CD4-positive, alpha-beta T cell treated with Interleukin-15 for 1 hour (primary cell): Measurements from ENCODE around the gene ABHD11.
"Not testable (repeated sequence)": the region's sequence is repeated elsewhere in the genome, so short reads cannot be mapped to it uniquely, and the experiment has no call there.

Source experiments
- DNase-seq: peaks from one replicate; pipeline ENCODE4 v3.0.0-alpha.2; 2020

The ABHD11 gene

DNA sequence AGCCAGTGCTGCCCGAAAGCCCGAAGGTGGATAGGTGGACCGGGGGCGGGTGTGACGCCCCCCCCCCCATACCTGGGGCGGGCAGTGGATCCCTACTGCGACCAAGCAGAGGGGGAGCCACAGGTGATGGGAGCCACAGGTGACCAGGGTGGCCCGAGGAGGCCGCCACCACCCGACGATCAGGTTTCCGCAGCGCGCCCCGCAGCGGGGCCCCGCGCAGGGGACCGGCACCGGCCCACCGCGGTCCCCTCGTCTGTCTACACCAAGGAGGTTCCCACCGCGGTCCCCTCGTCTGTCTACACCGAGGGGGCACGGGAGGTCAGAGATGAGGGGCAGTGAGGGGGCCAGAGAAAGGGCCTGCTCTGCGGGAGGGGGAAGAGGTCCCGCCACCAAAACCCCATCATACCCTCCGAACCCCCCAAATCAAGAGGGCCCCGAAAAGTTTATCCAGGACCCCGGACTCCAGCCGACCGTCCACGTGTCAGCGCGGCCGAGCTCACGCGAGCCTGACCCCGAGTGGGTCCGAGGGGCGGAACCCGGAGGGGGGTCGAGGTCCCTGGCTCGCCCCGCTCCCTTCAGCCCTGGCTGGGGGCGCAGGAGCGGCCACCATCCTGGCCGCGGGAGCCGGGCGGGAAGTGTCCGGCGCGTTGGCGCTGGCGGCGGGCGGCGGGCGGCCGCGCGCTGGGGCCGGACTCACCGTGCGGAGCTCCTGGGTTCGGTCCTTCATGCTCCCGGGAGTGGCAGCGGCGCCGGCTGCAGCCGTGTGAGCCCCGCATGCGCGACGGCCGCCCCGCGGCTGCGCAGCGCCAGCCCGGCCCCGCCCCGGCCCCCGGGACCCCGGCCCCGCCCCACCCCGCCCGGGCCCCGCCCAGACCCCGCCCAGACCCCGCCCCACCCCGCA, 19.4 kb downstream of the ABHD11 start, which contains the start of gene STX1A:
STX1A (minus strand) TSS at position 765 of the 901 bp plus-strand sequence; CDS start at position 727, 38 bp downstream.
- DNase-seq = peak; percentile 72

DNA sequence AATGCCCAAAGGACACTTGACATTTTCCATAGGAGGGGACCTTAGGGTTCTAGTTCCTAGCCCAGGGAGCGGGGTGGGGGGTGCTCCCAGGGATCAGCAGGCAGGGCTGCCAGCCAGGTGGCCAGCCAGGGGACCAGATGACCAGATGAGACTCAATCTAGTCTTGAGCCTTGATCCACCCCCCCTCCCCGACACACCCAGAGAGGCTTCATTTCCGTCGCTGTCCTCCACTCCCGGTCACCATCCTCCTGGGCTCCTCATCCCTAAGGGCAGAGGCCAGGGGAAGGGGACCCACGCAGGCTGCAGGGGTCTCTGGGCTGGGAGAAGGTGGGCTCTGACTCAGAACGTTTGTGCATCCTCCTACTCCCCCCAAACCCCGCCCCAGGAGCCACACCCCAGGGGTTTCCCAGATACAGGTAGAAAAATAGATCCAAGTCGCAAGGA, 20.1 kb downstream of the ABHD11 start:
- DNase-seq = no peak

DNA sequence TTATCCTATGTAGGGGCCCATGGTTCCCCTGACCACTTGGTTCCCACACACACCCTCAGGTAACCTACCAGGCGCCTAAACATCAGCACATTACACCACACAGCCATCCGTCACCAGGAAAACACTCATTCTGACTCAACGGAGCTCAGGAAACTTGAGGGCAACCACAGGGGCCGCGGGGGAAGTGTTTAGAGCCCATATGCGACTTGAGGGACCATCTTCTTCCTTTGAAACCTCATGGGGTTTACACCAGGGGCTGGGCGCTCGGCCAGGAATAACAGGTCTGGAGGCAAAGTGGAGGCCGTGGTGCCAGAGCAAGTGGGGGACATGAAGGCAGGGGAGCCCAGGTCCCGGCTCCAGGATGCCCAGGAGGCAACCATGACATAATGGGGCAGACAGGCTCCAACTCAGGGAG, 20.6 kb downstream of the ABHD11 start:
- DNase-seq = peak; percentile 71

DNA sequence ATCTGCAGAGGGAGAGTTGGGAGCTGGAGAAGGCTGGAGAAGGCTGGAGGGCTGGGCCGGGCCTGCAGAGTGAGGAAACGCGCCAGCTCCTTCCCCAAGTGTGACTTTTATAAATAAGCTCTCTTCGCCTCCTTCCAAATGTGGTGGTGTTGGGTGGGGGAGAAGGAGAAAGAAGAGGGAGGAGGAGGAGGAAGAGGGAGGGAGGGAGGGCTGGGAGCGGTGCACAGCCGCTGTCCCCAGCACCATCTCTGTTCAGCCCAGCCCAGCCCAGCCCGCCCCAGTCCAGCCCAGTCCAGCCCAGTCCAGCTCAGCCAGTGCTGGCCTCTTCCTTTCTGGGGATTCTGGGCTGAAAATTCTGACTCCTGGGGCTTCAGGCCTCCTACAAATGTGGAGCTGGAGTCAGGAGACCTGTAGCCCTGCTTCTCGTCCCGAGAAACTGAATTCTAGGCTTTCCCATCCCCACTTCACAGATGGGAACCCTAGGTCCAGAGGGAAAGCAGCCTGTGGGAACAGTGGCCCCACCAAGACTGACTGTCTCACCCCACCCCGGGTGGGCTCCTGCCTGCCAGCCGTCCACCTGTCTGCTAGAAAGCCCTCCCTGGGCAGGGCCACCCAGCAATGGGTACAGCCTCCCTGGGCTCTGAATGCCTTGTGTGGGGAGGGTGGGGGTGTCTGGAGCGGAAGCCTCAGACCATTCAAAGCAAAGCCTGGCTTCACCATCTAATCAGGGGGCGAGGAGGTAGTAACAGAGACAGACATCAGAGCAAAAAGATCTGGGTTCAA, 21.4 kb downstream of the ABHD11 start:
- DNase-seq = no peak

DNA sequence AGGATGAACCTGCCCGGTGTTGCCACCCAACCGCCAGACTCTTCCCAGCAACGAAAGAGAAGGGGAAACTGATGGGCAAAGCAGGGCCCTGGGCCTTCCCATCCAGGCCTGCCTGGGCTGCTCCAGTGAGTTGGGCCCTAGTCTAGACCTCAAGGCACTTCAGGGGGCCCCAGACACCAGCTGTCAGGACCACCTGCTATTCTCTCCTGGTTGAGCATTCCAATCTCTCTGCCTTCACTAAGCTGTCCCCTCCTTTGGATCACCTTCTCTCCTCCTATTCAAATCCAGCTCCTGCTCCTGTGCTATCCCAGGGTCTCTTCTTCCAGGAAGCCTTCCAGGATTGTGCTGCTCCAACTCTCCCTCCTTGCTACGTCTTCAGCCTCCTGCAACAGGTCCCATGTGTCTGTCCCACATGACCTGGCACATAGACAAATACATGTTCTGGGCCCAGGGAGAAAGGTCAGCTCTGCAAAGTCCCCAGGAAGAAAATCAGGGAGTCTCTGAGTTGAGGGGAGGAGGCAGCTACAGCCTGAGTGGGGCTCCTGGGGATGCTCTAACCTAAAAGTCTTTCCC, 22.2 kb downstream of the ABHD11 start:
- no peak for DNase-seq

DNA sequence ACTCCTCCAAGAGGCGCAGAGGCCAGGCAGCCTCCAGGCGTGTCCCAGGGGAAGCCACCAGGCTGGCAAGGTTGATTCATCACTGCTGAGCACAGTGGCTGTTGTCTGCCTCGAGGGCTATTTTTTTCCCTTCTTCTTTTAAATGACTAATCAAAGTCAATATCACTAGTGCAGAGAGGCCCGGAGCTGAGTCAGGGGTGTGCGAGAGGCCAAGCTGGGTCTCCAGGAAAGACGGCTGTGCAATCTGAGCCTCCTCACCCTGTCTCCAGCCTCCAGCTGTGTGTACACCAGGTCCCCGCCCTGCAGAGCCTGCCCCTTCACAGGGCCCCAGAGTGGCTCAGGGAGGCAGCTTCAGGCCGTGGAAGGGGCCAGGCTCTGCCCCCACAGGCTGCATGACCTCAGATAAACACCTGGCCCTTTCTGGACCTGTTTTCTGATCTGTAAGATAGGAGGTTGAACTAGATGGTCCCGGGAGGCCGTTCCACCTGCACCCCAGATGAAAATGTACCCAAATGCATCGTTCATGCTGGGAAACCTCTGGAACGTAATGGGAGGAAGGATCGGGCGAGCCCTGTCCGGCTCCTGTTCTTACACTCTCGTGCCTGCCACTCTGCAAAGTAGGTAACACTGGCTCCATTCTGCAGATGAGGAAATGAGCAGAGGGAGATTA, 22.8 kb downstream of the ABHD11 start:
- peak; percentile 48 for DNase-seq

DNA sequence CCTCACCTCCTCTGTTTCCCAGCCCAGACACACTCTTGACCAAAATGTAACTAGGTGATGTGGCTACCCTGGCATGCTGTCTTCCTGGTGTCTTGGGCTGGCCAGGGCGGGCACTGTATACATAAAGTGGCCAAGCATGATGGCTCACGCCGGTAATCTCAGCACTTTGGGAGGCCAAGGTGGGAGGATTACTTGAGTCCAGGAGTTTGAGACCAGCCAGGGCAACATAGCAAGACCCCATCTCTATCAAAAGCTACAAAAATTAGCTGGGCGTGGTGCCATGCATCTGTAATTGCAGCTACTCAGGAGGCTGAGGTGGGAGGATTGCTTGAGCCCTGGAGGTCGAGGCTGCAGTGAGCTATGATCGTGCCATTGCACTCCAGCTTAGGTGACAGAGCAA, 25.3 kb downstream of the ABHD11 start:
- not testable (repeated sequence) for DNase-seq

DNA sequence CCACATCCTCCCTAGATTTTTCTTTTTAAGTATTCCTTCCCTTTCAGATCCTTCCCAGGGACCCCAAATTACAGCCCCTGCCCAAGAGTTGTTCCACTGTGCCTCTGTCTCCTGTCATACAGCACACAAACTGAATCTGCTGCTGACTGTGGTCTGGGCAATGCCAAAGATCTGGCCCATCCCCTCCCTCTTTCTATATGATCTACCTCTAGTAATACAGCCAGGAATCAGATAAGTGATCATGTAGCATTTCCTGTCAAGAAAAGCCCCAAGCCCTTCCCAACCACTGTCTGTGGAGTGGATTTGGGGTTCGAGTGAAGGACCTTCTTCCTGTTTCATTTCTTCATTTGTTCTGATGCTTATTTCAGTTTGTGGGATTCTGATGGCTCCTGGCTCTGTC, 25.8 kb downstream of the ABHD11 start:
- no peak for DNase-seq

DNA sequence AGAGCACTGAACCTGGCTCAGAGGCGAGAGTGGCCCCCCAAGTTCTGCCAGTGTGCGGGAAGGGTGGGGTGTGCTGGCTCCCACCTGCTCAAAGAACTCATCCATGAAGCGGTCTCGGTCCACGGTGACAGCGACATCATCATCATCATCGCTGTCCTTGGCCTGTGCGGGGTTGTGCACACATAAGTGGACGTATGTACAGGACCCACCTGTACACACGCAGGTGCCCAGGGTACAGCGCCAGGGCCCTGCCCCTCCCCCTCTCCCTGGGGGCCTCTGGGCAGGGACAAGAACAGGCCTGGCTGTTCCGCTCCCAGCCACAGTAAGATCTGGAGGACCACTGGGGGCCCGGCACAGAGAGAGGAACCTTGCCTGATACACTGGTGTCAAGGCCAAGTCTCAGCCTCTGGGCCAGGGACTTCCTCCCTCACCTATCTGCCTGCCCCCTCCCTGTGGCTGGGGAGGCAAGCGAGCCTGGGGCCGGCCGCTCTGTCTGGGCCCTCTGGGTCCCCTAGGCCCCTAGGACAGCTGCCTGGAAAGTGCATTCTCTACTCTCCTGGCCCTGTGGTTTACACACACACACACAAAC, 29.5 kb downstream of the ABHD11 start:
- DNase-seq = no peak

DNA sequence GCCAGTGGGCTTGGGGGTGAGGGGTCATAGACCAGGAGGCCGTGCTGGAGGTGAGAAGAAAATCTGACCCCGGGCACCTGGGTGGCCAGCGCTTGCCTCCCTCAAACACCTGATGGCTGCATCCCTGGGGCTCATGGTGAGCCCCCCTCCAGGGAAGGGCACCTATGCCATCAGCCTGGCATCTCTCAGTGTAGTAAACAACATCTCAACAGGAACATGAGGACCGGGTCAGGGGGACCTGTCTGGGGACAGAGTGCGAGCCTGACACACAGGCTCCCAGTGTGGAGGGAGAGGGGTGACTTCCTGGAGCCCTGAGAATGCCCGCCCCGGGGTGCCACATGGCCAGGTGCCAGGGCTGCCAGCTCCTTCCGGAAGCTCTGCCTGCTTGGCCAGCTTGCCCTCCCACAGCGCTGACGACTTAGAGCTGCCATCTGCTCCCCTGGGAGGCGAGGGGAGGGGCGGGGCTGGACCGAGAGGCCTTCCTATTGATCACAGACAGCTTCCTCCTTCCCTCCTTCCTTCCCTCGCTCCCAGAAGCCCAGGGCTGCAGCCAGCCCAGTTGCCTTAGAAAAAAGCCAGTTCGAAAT, 31.5 kb downstream of the ABHD11 start:
- DNase-seq = peak; percentile 46

DNA sequence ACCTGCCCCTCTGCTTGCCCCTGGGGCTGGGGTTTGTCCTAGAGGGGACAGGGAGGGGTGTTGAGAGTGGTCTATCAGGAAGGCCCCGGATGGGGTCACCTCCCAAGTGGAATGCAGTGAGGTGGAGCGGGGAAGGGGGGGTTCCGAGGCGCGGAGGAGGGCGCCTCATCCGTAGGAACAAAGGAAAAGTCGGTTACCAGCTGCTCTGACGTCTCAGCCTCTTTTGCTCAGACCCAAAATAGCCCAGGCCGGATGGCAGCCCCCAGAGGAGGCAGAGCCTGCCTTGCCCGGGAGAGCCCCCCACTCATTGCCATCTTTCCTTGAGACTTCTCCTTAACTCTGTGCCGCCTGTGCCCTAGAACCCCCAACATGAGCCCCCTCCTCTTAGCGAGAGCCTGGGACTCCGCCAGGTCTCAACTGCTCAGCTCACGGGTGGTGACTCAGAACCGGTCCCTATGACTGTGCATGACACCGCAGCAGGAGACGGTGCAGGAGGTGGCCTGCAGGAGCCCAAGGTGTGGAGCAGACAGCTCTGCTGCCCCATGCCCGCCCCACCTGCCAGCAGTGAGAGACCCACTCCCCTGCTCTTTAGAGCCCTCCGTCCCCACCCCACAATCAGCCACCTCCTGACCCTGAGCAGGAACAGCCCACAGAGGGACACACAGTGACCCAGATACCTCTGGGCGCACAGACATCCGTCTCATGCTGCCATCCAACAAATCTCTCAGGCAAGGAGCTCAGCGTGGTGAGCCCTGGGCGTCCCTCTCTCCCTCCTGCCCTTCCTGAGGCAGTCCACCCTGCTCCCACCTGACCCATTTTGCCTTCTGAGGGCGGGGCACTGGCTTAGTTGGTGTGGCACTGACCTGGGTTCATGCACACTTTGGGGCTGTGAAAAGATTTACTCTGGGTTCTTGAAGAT, 32.2 kb downstream of the ABHD11 start:
- DNase-seq = no peak

DNA sequence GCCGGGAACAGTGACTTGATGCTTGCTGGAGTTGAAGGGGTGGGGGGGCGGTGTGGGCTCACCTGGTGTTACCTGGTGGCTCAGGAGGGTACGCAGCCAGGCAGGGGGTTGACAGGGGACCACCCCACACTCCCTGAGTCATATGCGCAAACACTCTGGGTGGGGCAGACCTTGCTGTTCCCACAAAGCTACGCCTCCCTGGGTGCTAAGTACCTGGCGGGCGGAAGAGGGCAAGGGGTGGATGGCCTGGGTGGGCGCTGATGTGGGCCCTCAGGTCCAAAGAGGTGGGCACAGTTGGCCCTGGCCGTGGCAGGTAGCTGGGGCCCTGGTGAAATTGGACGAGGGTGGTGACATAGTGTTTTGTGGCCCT, 33.1 kb downstream of the ABHD11 start:
- DNase-seq = no peak

DNA sequence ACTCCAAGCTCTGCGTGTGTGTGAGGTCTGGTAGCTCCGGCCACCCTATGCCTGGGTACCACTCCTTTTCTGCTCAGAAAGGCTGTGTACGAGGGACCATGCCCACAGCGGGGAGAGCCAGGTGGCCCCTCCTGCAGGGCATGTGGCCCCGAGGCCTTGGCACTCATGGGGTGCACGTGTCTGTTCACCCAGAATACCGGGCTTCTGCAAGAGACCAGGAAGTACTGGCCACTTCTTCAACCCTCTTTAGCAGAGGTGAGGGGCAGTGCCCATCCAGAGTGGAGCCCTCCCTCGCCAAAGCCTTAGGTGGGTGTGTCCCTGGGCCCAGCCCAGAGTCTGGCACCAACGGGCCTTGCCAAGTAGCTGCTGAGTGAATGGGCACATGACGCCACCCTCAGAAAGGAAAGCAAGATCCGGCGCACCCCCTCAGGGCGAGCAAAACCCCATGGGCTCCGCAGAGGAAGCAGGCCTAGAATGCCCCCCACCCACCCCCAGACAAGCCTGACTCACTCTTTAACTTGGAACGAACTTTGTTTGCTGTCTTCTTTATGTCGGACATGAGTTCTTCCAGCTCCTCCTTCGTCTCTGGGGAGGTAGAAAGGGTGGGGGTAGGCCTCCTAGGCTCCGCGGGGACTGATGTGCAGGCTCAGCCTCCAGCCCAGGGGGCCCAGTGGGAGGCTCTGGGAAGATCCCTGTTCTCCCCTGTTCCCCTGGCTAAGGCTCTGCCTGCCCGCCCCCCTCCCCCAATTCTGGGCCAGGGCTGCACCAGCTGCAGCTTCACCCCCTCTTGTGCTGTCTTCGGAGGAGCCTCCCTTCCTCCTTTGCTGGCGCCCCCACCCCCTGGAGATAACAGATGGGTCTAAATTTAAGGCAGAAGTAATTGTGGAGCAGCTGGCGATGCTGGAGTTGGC, 33.7 kb downstream of the ABHD11 start:
- no peak for DNase-seq

DNA sequence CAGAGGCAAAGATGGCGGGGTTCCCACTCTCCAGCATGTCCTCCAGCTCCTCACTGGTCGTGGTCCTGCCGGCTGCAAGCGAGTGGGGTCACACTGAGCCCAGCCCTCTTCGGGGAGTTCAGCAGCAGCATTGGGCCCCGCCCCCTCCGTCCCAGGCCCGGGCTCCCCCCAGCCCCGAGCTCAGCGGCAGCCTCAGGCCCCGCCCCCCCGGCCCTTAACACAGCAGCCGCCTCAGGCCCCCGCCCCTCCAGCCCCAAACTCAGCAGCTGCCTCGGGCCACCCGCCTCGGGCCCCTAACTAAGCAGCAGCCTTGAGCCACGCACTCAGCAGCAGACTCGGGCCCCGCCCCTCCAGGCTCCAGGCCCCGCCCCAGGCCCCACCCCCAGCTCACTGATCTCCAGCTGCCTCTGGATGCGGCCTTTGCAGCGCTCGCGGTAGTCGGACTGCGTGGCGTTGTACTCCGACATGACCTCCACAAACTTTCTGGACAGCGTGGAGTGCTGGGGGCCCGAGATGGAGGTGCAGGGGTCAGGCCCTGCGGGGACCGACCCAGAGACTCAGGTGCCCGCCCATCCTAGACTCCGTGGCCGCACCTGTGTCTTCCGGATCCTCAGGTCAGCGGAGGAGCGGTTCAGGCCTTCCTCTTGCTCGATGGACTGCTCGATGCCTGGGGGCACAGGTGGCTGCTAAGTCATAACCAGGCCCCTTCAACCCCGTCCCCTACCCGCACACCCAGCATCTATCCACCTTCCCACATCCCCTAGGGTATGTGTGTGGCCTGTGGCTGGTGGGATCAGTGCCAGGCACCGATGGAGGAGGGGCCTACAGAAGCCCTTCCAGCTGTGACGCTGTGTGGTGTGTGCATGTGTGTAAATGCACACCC, 34.6 kb downstream of the ABHD11 start:
- peak; percentile 38 for DNase-seq

DNA sequence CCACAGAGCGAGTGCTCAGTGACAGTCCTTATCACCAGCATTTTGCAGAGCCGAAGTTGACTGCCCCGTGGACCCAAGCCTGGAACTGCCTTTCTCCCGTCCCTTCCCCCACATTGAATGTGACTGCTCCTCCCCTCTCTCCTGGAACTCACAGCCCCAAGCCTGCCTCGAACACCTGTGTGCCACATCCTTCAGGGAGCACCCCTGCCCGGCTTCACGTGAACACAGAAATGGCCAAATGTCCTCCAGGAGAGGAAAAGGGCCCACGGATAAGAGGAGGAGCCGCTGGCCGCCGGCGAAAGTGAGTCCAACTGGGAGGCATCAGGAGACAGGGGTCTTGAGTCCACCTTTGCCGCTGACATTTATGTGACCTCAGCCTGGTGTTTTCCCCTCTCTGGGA, 35.4 kb downstream of the ABHD11 start:
- DNase-seq = no peak

DNA sequence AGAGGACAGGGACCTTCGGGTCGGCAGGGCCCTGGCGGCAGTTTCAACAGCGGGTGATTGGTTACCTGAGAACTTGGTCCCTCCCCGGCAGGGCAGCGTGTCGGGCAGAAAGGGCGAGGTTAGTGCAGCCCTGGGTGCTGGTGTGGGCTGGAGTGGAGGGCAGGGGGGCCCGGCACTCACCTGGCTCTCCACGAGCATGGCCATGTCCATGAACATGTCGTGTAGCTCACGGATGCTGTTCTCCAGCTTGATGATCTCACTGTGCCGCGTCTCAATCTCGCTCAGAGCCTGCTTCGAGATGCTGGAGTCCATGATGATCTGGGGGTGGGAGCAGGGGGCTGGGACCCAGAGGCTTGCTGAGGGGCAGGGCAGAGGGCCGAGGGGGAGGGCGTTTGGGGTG, 35.9 kb downstream of the ABHD11 start:
- no peak for DNase-seq

DNA sequence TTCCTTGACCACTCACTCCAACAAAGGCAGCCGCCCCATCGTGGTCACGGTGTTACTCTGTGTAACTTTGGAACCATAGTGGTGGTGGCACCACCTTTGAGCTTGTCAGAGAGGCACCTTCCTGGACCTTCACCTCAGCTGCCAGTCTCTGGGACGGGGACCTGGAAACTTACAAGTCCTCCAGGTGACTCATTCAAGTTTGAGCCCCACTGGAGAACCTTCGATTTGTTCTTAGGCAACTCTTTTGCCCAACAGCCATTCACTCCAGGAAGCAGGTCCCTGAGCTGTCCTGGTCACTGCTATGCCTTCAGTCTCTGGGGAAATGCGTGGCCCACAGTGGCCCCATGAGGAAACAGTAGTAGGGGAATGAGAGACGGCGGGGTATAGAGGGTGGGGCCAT, 36.4 kb downstream of the ABHD11 start:
- DNase-seq = no peak

DNA sequence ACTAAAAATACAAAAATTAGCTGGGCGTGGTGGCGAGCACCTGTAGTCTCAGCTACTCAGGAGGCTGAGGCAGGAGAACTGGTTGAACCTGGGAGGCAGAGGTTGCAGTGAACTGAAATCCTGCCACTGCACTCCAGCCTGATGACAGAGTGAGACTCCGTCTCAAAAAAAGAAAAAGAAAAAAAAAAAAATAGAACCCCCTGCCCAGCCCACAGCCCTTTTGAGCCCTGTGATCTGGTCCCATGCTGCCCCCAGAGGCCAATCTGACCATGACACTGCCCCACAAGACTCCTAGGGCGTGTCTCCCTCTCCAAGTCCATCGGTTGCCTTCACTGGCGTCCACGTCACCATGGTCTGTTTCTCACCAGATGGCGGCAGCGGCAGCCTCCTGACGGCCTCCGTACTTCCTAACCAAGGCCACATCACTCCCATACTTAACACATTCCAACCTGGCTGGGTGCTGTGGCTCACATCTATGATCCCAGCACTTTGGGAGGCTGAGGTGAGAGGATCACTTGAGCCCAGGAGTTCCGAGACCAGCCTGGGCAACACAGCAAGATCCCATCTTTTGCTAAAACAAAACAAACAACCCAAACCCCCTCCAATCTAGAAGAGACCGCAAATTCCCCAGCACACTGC, 37.1 kb downstream of the ABHD11 start:
- peak; percentile 32 for DNase-seq
